Ovary (tissue), 3 donors: ENCODE data around the gene CEBPE.

Experiments used
- CTCF ChIP-seq, 3 donors: fragments of 450-650 bp in 2 of 3; fragments of 200-600 bp in 1 of 3; IDR thresholded peaks; one replicate each; pipeline versions ENCODE4 v1.5.1 to v1.8.0; 2016 to 2022; ENCODE audit warnings: antibody characterized with exemption in 3 of 3, mild to moderate bottlenecking in 1 of 3
- POLR2A ChIP-seq: fragments of 450-650 bp; IDR thresholded peaks from one replicate; pipeline ENCODE4 v1.6.1; 2017; ENCODE audit warnings: antibody characterized with exemption, mild to moderate bottlenecking, moderate library complexity
- donor health status: DM: no; HTN: no; CAD: no.

DNA sequence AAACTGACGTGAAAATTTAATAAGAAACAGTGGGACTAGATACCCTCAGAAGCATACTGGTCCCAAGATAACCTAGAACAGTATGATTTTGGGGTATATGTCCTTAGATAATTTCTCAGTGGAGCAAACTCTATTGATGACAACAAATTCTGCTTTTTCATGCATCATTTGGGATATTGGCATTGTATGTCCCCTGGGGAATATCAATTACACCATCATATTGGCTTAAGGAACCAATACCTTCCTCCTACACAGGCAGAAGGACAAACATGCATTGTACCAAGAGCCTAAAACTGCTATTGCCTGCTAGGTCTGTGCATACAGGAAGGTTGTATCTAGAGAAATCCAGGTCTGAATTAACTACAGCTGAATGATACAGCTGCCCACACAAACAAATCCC is 44.1 kb downstream of the CEBPE start:
- TF ChIP-seq CTCF (IDR thresholded peaks at IDR 0.05), result no peak
- no peak for TF ChIP-seq POLR2A
